Lung (tissue), 12 donors: ENCODE results near the gene MAST4. TPM values are rescaled to one million over a fixed set of nuclear protein-coding genes. Genes with fewer than 3 reads are reported as not detected.

ENCODE experiments used
- ATAC-seq: fragments of 200-7000 bp; cut with Tn5 transposase; one replicate; pipeline ENCODE4 v1.9.1; 2020; ENCODE audit warnings: moderate number of reproducible peaks; ENCODE audit not compliant: insufficient read depth, low FRiP score
- DNase-seq, 3 donors: peaks; one replicate each; pipeline ENCODE4 v3.0.0-alpha.2; 2013 to 2017
- H3K27ac ChIP-seq, 2 donors: one replicate each; pipeline ENCODE4 v1.5.1; 2013; ENCODE audit warnings: mild to moderate bottlenecking in 2 of 2, moderate library complexity in 2 of 2, control low read depth in 1 of 2, inconsistent platforms in 1 of 2, low read depth in 1 of 2, low read length in 1 of 2
- H3K27me3 ChIP-seq, 3 donors: one replicate each; pipeline ENCODE4 v1.5.1; 2013; ENCODE audit warnings: low read length in 2 of 3; ENCODE audit not compliant: control insufficient read depth in 3 of 3, insufficient read depth in 3 of 3
- H3K36me3 ChIP-seq, 4 donors: one replicate each; pipeline ENCODE4 v1.5.1; 2013; ENCODE audit warnings: low read length in 4 of 4, mild to moderate bottlenecking in 1 of 4, moderate library complexity in 1 of 4; ENCODE audit not compliant: control insufficient read depth in 4 of 4, insufficient read depth in 4 of 4
- H3K4me1 ChIP-seq, 5 donors: one replicate each; pipeline ENCODE4 v1.5.1; 2013; ENCODE audit warnings: low read length in 5 of 5, mild to moderate bottlenecking in 2 of 5, moderate library complexity in 1 of 5; ENCODE audit not compliant: control insufficient read depth in 5 of 5, insufficient read depth in 5 of 5
- H3K4me3 ChIP-seq: one replicate; pipeline ENCODE4 v1.5.1; 2013; ENCODE audit warnings: mild to moderate bottlenecking, control low read depth, moderate library complexity
- H3K9ac ChIP-seq, 2 donors: one replicate each; pipeline ENCODE4 v1.5.1; 2013; ENCODE audit warnings: low read length in 2 of 2, control low read depth in 1 of 2; ENCODE audit not compliant: insufficient read depth in 1 of 2
- H3K9me3 ChIP-seq, 4 donors: one replicate each; pipeline ENCODE4 v1.5.1; 2013; ENCODE audit warnings: low read length in 3 of 4, mild to moderate bottlenecking in 1 of 4, moderate library complexity in 1 of 4; ENCODE audit not compliant: control insufficient read depth in 4 of 4, insufficient read depth in 3 of 4
- CTCF ChIP-seq: IDR thresholded peaks from 2 replicates; pipeline ENCODE4 v1.5.1; 2012; ENCODE audit warnings: mild to moderate bottlenecking; ENCODE audit errors: control extremely low read depth, extremely low read depth
- WGBS, 2 donors: extraction: QIAGEN DNeasy Blood & Tissue Kit; methylation state at CpG; one replicate each; pipeline ENCODE4 v1.1.7; 2013; 5-methylcytosine and 5-hydroxymethylcytosine counted together
- polyA plus RNA-seq, 2 donors: library from polyadenylated mRNA; stranded (reverse); fragments of 200-250 nt; gene quantifications; one replicate each; pipeline ENCODE4 v1.2.1, GENCODE V29; 2013
- total RNA-seq, 2 donors: library from RNA; depleted of rRNA in 1 of 2; stranded (reverse); fragments of >200 nt in 1 of 2; gene quantifications; one replicate each; pipeline ENCODE4 v1.2.1, GENCODE V29; 2014 to 2021
- donor health status: control.
- donor health status: control.
- donor health status: Bipolar disorder and iron deficiency.
- donor health status: healthy.
- donor health status: DM: yes; HTN: yes; CAD: no.

MAST4 gene
- total and polyA plus RNA-seq, 4 donors: 13.9 to 153 (median 46.2) TPM

GRCh38 chr5:67009028-67009427, 412.8 kb downstream of the MAST4 start:
- H3K4me1 ChIP-seq: peaks cover 18 to 68% (median 46%) of the 10 kb centered on the region in 5 donors
- DNase-seq: no peak
- no peaks in the 10 kb centered on the region for H3K27me3 ChIP-seq
- no peak for TF ChIP-seq CTCF
- WGBS, 2 donors: 59 to 82% methylated on average over 1 of the region's 1 CpG
- H3K9me3 ChIP-seq: no peaks in the 10 kb centered on the region
- no peak overlapping the region for H3K9ac ChIP-seq
- peaks cover 0 to 3% (median 1%) of the 10 kb centered on the region in 4 donors for H3K36me3 ChIP-seq
- no peak overlapping the region for H3K27ac ChIP-seq
- no peak for ATAC-seq
- H3K4me3 ChIP-seq: no peak overlapping the region

- no peak for TF ChIP-seq CTCF
- peak overlapping the region; percentile 34 to 50 for H3K27ac ChIP-seq
- DNase-seq (no peak), ATAC-seq (no peak)
- no peaks in the 10 kb centered on the region for H3K27me3 ChIP-seq
- peaks cover 16 to 77% (median 57%) of the 10 kb centered on the region in 5 donors for H3K4me1 ChIP-seq
- peaks cover 0 to 3% (median 1%) of the 10 kb centered on the region in 4 donors for H3K36me3 ChIP-seq
- H3K9ac ChIP-seq: no peak overlapping the region
- no peak overlapping the region for H3K4me3 ChIP-seq
- 36 to 46% methylated on average over 8 of the region's 8 CpGs for WGBS, 2 donors
- no peaks in the 10 kb centered on the region for H3K9me3 ChIP-seq
These were observed 414.7 kb downstream of the MAST4 start for GRCh38 chr5:67010684-67011409.

GRCh38 chr5:67011422-67011821, 415.2 kb downstream of the MAST4 start:
- peaks cover 0 to 3% (median under 1%) of the 10 kb centered on the region in 4 donors for H3K36me3 ChIP-seq
- ATAC-seq: no peak
- no peaks in the 10 kb centered on the region for H3K27me3 ChIP-seq
- H3K9ac ChIP-seq: no peak overlapping the region
- peaks cover 15 to 77% (median 56%) of the 10 kb centered on the region in 5 donors for H3K4me1 ChIP-seq
- WGBS, 2 donors: 57 to 60% methylated on average over 5 of the region's 5 CpGs
- peak overlapping the region; percentile 34 to 50 for H3K27ac ChIP-seq
- no peak for DNase-seq
- H3K9me3 ChIP-seq: no peaks in the 10 kb centered on the region
- H3K4me3 ChIP-seq: no peak overlapping the region
- TF ChIP-seq CTCF: no peak
